K562 (cell line): ENCODE data around the gene RRAGD. TPM values are rescaled to one million over a fixed set of nuclear protein-coding genes. Genes with fewer than 3 reads are reported as not detected.

Experiments
- CHD7 ChIP-seq: fragments of 200-600 bp; sonication (generic); IDR thresholded peaks from one replicate; pipeline ENCODE4 v1.6.1; 2012; ENCODE audit warnings: mild to moderate bottlenecking, low read depth, low read length, inconsistent platforms
- HMGXB4 ChIP-seq: sonication (generic); formaldehyde crosslinking; IDR thresholded peaks from 2 replicates; pipeline ENCODE4 v1.8.1; 2023; ENCODE audit warnings: mild to moderate bottlenecking, missing genetic modification reagents
- SETDB1 ChIP-seq: IDR thresholded peaks from one replicate; pipeline ENCODE4 v1.6.1; 2012; ENCODE audit warnings: low read length, control low read depth, inconsistent platforms
- SMAD3 ChIP-seq: fragments of 450-650 bp; formaldehyde crosslinking; conservative IDR thresholded peaks from 2 replicates; pipeline ENCODE4 v1.4.0; 2020; ENCODE audit warnings: mild to moderate bottlenecking
- VEZF1 ChIP-seq: fragments of 200-800 bp; sonication (Bioruptor generic); IDR thresholded peaks from 2 replicates; pipeline ENCODE4 v1.6.1; 2017; ENCODE audit warnings: missing genetic modification characterization, missing compliant biosample characterization
- polyA plus RNA-seq, 8 experiments: library from polyadenylated mRNA; depleted of rRNA in 4 of 8; stranded (reverse) in 5 of 8; unstranded in 3 of 8; fragments of >200 nt; fragmentation: Nextera tagmentation in 2 of 8; fragmentation: Illumina TruSeq in 1 of 8; extraction: Ambion mirVana in 2 of 8; extraction: Trizol in 1 of 8; gene quantifications; 2 replicates each; pipeline versions ENCODE4 v1.2.1 to v1.2.3, GENCODE V29; 2011 to 2014; ENCODE audit warnings: inconsistent platforms in 1 of 8, missing spikeins in 1 of 8
- total RNA-seq, 7 experiments: library from RNA; depleted of rRNA in 6 of 7; stranded (reverse); fragments of >200 nt in 6 of 7; fragmentation: Illumina TruSeq in 2 of 7; extraction: Trizol in 2 of 7; gene quantifications; 2 replicates each; pipeline versions ENCODE4 v1.2.1 to v1.2.3, GENCODE V29; 2011 to 2021; ENCODE audit warnings: low replicate concordance in 1 of 7
- TF ChIP-seq, protein P1 (sequence below): IDR thresholded peaks from 2 replicates; pipeline ENCODE4 v1.6.1; 2014; ENCODE audit warnings: antibody characterized with exemption
- TF ChIP-seq, protein P2 (sequence below): fragments of 150-350 bp; IDR thresholded peaks from 2 replicates; pipeline ENCODE4 v1.6.1; 2014; ENCODE audit warnings: low read depth, mild to moderate bottlenecking, low read length, borderline replicate concordance

The RRAGD gene
- total and polyA plus RNA-seq, 9 of the 15 experiments (the other 6 are each of a cell fraction or from before 2014, with no cell fraction given), result 0.03 to 0.07 (median 0.04) TPM; not detected in 6

DNA sequence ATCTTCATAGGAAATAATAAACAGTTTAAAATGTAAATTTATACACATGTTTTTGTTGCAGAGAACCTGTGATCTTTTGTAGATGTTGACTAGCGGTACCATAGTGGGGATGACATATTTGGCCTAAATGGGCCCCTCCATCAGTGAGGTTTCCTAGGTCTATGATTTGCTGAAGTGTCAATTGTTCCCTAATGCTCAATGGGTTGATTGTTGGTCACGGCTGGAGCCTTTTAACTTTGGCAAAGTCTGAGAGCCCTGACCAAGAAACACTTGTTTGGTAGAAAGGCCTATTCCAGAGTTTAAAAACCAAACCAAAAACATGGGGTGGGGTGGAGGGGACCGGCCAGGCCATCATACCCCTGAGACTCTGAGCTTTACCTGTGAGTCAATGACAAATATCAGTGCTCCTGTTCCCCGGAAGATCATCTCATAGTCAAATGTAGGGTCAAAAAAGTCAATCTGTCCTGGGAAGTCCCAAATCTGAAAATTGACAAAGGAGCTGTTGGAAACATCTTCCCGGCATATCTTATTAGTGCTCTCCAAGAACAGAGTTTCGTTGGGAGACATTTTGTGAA lies 25.1 kb downstream of the RRAGD start (continued):
- TF ChIP-seq SMAD3 (CRISPR knock-in tag) (no peak), SETDB1 (no peak), VEZF1 (CRISPR knock-in tag) (no peak), CHD7 (no peak), HMGXB4 (CRISPR knock-in tag) (no peak)
- TF ChIP-seq, protein P1, sequence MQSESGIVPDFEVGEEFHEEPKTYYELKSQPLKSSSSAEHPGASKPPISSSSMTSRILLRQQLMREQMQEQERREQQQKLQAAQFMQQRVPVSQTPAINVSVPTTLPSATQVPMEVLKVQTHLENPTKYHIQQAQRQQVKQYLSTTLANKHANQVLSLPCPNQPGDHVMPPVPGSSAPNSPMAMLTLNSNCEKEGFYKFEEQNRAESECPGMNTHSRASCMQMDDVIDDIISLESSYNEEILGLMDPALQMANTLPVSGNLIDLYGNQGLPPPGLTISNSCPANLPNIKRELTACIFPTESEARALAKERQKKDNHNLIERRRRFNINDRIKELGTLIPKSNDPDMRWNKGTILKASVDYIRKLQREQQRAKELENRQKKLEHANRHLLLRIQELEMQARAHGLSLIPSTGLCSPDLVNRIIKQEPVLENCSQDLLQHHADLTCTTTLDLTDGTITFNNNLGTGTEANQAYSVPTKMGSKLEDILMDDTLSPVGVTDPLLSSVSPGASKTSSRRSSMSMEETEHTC, result no peak
- TF ChIP-seq, protein P2, sequence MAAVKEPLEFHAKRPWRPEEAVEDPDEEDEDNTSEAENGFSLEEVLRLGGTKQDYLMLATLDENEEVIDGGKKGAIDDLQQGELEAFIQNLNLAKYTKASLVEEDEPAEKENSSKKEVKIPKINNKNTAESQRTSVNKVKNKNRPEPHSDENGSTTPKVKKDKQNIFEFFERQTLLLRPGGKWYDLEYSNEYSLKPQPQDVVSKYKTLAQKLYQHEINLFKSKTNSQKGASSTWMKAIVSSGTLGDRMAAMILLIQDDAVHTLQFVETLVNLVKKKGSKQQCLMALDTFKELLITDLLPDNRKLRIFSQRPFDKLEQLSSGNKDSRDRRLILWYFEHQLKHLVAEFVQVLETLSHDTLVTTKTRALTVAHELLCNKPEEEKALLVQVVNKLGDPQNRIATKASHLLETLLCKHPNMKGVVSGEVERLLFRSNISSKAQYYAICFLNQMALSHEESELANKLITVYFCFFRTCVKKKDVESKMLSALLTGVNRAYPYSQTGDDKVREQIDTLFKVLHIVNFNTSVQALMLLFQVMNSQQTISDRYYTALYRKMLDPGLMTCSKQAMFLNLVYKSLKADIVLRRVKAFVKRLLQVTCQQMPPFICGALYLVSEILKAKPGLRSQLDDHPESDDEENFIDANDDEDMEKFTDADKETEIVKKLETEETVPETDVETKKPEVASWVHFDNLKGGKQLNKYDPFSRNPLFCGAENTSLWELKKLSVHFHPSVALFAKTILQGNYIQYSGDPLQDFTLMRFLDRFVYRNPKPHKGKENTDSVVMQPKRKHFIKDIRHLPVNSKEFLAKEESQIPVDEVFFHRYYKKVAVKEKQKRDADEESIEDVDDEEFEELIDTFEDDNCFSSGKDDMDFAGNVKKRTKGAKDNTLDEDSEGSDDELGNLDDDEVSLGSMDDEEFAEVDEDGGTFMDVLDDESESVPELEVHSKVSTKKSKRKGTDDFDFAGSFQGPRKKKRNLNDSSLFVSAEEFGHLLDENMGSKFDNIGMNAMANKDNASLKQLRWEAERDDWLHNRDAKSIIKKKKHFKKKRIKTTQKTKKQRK, result no peak
